Thyroid gland (tissue), 4 donors: ENCODE data around the gene TRIB2.

Experiments used
- CTCF ChIP-seq, 6 experiments: fragments of 200-600 bp in 3 of 6; fragments of 450-650 bp in 3 of 6; sonication (generic) in 3 of 6; IDR thresholded peaks; one replicate each; pipeline ENCODE4 v1.5.1; 2016 to 2019; ENCODE audit warnings: antibody characterized with exemption in 6 of 6, mild to moderate bottlenecking in 2 of 6, inconsistent platforms in 1 of 6, moderate library complexity in 1 of 6
- POLR2A ChIP-seq, 2 donors: fragments of 450-650 bp; IDR thresholded peaks; one replicate each; pipeline ENCODE4 v1.6.1; 2017; ENCODE audit warnings: antibody characterized with exemption in 2 of 2, mild to moderate bottlenecking in 2 of 2, moderate library complexity in 1 of 2

GRCh38 chr2:12688091-12688490 is 28.6 kb upstream of the TRIB2 start:
- TF ChIP-seq CTCF (IDR thresholded peaks at IDR 0.05) (no peak), POLR2A (IDR thresholded peaks at IDR 0.05) (no peak)
